Stimulated activated CD4-positive, alpha-beta T cell treated with anti-CD3 and anti-CD28 coated beads, Interleukin-2, amount 100 ng/mL, for 48 hours (primary cell): Measurements from ENCODE around the gene EXOC3L4.
"Not testable (repeated sequence)": the region's sequence is repeated elsewhere in the genome, so short reads cannot be mapped to it uniquely, and the experiment has no call there.

Experiments
- DNase-seq, 2 donors: peaks; one replicate each; pipeline ENCODE4 v3.0.0-alpha.2; 2020

EXOC3L4 gene

DNA sequence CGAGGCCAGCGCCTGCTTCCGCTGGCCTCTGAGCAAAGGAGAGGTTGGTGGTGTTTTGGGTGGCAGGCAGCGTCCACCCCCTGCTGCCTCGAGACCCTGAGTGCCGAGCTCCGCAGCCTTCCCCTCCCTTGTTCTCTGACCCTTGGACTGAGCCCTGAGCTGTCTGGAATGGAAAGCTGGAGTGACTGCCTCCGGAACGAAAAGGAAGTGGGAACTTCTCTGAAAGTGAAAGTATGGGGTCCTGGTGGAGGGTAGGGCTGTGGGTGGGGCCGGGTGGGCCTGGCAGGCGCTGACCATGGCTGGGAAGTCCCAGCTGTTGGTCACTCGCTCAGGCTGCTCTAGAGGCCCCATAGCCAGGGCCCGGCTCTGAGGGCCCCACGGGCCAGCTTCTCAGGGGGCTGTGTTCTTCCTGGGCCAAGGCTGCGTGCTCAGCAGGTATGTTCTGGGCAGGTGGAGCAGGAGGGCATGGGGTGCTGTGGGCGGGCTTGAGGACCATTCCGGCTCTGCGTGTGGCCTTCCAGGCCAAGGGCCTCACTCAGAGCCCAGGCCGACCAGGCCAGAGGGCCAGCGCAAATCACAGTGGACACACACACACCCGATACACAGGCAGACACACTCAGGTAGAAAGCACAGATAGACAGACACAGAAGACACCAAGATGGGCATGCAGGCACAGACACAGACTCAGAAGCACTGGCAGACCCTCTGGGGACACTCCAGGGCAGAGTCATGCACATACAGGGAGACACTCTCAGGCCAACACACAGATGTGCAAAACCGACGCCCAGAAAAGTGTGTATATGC lies at the start of gene EXOC3L4:
EXOC3L4 (plus strand) TSS at position 320 of the 804 bp plus-strand sequence. CDS start 5,495 bp downstream, outside the sequence.
- no peak for DNase-seq

DNA sequence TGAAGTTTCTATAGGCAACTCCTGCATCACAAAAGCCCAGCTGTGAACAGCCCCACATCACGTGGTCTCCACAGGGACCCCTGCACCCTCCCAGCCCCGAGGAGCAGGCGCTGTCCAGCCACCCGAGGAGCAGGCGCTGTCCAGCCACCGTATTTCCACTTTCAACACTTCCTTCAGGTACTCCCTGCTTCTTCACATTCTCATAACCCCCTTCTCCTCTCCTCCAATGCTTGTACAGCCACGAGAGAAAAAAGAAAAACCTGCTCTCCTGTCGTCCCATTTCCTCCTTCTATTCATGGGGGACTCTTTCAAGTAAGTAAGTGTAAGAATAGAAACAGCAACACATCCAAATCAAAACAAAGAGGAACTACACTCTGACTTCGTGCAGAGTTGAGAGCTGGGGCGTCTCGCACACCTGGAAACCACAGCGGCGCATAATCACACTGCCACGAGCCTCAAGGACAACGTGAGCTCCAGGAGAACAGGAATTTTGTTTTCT lies 49.1 kb upstream of the EXOC3L4 start:
- no peak for DNase-seq

DNA sequence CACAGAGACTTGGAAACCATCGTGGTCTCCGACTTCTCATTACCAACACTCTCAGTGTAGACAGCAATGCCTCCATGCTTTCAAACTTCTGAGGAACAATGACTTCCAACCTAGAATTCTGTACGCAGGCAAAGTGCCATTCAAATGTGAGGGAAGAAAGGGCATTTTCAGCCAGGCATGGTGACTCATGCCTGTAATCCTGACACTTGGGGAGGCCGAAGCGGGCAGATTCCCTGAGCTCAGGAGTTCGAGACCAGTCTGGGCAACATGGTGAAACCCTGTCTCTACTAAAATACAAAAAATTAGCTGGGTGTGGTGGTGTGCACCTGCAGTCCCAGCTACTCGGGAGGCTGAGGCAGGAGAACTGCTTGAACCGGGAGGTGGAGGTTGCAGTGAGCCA lies 47.1 kb upstream of the EXOC3L4 start:
- DNase-seq: not testable (repeated sequence)

DNA sequence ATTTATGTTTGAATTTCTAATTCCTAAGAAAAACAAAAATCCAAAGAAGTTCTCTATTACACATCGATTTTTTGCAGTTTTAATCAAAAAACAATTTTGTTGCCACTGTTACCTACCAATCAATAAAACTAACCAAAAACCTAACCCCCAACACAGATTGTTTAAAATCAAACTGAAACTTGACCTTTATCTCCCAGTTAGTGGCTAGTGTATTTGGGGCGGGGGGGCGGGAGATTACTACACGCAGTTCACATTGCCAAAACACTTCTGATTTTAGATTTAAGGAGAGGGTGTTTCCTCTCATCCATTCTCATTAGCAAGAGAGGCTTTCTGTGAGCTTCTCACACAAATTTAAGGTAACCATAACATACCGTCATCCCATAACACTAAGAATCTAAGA lies 43.6 kb upstream of the EXOC3L4 start:
- no peak for DNase-seq

DNA sequence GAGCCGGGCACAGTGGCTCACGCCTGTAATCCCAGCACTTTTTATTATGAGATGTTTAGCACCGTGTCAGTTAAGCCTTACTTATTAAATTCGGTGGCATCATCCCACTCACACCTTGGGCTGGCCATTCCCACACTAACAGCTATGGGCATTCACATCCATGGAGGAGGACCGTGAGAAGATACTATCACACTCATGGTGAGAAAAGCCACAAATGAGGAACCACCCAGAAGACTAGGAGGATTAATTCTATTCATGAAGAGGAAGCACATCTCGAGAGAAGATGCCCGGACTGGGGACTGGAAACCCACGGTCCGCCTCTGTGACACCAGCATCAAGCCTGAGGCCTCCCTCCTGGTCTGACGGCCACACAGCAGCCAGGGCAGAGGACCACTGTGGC lies 42.1 kb upstream of the EXOC3L4 start:
- DNase-seq: no peak

DNA sequence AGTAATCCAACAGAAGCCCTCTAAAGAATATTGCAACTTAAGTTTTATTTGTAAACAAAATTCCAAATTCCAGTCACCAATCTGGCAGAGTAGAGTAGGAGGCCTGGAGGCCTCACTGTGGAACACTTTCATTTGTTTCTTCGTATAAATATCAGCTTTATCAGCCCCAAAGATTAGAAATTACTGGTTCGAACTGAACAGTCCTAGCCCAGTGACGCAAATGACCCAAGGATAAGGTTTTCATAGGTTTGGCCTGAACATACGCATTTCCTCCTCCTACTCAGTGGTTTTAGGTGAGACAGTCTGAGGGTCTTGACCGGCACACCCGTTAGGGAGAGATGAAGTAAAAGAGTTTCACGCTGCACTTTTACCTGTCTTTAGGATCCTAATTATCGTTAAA lies 38.8 kb upstream of the EXOC3L4 start:
- DNase-seq: no peak

DNA sequence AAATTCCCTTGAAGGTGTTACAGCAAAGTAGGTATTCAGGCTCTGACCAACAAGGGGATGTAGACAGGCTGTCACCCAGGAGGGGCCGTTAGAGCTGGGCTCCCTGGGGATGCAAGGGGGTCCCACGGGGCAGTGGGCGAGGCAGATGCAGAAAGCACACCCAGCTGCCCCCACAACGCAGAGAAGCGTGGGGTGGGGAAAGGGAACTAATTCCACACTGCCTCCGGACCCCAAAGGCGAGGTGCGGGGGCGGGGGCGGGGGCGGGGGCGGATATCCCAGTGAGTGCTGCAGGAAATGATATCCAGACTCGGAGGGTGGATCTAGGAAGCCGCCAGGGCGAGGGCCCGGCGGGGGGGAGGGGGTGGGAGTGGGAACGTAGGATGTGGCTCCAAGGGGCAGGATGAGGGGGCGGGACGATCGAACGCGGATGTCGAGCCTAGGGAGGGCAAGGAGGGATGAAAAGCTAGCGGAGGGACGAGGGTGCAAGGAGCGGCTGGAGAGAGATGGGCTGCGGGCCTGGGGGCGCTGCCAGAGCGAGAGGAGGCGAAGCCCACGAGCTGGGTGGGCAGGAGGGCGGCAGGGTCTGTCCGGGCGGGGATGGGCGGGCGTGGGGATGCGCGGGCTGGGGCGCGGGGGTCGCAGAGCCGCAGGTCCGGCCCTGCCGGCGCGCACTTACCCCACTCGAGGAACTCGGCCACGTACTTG lies 38.0 kb upstream of the EXOC3L4 start:
- no peak for DNase-seq

DNA sequence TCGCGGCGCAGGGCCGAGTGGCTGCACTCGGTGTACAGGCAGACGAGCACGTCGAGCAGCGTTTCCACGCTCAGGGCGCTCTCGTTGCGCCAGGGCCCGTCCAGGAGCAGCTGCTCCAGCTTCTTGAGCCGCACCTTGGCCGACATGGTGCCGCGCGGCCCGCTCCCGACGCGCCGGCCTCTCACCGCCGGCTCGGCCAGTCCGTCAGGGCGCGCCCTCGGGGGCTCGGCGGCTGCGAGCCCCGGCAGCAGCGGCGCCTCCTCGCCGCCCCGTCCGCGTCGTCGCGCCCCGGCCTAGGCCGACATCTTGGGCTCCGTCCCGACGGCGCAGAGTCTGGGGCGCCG lies 37.5 kb upstream of the EXOC3L4 start:
- no peak for DNase-seq

DNA sequence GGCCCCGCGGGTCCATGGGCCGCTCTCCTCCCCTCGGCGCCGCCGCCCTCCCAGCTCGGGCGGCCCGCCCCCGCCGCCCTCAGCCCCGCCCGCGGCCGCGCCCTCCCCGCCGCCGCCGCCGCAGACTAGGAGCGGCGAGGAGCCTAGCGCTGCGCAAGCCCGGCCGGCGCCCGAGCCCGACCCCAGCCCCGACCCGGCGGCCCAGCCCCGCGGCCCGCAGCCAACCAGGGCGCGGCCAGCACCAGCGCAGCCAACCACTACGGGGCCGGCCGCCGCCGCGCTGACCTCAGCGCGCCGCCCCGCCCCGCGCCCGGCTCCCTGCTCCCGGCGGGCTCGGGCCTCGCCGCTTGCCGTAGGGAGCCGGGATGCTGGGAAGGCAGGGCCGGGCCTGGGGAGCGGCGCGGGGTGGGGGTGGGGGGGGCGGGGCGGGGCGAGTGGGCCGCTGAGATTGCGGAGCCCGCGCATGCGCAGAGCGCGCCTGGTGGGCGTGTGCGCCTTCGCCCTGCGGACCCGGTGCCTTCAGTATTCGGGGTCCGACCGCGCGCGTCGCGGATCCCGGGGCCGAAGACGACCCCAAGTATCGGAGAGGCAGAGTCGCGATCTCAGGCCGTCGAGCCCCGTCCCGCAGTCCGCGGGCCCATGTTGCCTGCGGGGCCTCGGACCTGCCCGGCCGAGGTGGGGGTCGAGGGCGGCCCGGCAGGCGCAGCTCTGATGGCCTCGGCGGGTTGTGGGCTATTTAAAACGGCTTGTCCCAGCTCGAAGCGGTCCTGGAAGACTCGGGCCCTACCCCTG lies 37.0 kb upstream of the EXOC3L4 start, which contains the start of gene CDC42BPB:
CDC42BPB (minus strand) TSS at position 178 of the 792 bp plus-strand sequence. CDS start 376 bp downstream, outside the sequence.
- DNase-seq: peak; percentile 43 to 48

DNA sequence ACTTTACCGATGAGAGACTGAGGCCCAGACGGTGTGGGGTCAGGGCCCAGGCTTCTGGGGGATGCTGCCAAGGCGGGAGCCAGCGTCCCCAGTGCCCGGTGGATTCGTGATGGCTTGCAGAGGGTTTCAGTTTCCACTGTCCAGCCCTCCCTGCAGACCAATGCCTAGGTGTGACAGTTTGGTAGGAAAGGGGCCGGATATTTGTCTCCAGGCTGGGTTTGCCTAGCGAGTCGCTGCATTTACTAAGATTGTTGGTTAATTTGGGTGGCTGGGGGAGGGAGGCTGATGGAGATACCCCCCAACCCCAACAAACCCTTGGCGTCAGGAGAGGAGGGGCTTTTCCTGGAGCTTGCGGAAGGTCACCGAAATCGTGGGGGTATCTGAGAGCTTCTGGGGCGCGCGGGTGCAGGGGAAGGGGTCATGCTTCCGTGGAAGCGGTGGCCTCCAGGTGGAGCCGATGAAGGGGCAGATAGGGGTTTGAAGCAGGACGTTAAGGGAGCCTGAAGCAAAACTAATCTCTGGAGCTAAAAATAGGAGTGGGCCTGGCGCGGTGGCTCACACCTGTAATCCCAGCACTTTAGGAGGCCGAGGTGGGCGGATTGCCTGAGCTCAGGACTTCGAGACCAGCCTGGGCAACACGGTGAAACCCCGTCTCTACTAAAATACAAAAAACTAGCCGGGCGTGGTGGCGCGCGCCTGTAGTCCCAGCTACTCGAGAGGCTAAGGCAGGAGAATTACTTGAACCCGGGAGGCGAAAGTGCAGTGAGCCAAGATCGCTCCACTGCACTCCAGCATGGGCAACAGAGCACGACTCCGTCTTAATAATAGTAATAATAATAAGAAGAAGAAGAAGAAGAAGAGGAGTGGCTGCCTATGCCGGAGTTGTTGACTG lies 36.1 kb upstream of the EXOC3L4 start:
- DNase-seq: no peak

DNA sequence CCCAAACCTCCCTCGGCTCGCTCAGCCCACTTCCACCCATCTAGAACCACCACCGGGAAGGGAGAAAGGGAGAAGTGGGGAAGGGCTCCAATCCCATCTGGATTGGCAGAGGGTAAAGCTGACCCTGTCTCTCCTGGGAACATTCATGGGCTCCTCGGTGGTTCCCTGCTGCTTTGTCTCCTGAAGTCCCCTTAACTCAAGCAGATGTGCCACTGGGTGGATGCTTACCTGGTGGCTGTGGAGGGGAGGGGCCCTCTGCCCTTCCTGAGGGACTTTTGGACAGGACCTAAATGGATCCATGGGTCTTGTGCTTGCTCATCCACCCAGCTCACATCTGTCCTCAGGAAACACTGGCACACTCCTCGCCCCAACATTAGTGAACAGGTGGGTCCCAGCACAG lies 35.0 kb upstream of the EXOC3L4 start:
- no peak for DNase-seq

DNA sequence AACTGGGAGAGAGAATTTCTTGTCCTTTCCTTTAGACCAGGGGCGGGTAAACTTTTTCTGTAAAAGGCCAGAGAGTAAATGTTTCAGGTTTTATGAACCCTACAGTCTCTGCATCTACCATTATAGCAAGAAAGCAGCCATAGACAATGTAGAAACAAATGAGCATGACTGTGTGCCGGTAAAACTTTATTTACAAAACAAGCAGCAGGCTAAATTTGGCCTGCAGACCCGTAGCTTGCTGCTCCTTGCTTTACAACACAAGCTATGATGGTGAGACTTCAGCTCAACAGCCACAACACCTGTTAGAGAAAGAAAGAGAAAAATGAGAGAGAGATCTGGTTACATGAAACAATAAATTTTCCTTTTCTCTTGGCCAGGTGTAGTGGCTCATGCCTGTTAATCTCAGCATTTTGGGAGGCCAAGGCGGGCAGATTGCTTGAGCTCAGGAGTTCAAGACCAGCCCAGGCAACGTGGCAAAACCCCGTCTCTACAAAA lies 33.0 kb upstream of the EXOC3L4 start:
- no peak for DNase-seq

DNA sequence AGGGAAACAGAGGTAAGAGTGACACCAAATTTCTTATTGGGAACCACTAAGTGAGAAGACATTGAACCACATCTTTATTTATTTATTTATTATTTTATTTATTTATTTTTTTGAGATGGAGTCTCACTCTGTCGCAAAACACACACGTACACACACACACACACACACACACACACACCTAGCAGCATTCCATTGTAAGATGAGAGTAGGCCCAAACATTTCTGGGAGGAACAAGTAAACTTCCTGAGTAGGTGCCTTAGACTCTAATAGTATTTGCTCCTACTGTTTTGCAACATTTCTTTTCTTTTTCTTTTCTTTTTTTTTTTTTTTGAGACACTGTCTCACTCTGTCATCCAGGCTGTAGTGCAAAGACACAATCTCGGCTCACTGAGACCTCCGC lies 30.1 kb upstream of the EXOC3L4 start:
- DNase-seq: no peak

DNA sequence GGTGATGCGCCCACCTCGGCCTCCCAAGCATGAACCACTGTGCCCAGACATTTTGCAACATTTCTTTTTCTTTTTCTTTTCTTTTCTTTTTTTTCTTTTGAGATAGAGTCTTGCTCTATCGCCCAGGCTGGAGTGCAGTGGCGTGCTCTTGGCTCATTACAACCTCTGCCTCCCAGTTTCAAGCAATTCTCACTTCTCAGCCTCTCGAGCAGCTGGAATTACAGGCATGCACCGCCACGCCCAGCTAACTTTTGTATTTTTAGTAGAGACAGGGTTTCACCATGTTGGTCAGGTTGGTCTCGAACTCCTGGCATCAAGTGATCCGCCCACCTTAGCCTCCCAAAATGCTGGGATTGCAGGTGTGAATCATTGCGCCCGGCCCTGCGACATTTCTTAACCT lies 29.5 kb upstream of the EXOC3L4 start:
- DNase-seq: no peak

DNA sequence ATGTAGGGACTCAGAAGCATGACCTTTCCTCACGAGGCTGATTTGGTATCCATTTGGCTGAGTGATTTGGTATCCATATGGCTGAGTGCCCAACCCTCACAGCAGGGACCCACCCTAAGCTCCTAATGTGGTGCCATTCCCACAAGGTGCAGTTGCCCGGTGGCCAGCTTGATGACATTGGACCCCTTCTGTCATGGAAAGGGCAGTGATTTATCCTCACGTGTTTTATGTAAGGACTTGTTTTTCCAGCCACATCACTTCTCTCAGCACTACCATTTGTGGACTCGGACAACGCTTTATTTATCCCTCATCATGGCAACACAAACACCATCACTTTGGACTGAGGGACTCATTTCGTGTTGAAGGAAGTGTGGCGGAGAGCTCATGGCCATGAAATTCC lies 28.7 kb upstream of the EXOC3L4 start:
- DNase-seq: no peak

DNA sequence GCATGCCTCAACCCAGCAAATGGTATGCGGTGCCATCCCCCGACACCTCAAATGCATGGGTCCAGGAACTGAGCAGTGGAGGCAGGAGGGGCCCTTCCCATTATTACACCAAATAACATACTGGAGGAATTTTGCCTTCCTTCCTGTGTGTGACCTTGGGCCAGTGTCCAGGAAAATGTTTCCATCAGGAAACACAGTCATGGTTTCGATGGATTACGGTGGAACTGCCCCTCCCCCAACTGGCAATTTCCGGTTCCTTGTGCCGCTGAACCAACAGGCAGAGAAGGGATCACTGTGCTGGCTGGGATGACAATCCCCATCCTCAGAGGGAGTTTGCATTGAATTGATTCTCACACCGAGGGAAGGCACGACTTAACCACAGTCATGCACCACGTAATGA lies 28.1 kb upstream of the EXOC3L4 start:
- DNase-seq: no peak

DNA sequence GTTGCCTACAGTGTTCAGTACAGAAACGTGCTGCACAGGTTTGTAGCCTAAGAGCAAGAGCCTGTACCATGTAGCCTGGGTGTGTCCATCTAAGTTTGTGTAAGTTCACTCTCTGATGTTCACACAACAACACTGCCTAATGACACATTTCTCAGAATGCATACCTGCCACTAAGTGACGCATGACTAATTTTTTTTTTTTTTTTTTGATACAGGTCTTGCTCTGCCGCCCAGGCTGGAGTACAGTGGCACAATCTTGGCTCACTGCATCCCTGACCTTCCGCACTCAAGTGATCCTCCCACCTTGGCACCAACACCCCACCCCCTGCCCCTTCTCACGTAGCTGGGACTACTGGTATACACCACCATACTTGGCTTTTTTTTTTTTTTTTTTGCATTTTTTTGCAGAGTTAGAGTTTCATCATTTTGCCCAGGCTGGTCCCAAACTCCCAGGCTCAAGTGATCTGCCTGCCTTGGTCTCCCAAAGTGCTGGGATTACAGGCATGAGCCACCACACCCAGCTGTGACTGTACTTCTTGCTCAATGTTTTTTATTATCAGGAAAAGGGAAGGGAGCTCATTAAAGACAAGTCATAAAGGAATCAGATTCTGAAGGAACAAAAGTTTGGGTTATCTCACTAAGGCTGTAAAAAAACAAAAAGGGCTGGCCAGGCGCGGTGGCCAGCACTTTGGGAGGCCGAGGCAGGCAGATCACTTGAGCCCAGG lies 27.1 kb upstream of the EXOC3L4 start:
- DNase-seq: no peak

DNA sequence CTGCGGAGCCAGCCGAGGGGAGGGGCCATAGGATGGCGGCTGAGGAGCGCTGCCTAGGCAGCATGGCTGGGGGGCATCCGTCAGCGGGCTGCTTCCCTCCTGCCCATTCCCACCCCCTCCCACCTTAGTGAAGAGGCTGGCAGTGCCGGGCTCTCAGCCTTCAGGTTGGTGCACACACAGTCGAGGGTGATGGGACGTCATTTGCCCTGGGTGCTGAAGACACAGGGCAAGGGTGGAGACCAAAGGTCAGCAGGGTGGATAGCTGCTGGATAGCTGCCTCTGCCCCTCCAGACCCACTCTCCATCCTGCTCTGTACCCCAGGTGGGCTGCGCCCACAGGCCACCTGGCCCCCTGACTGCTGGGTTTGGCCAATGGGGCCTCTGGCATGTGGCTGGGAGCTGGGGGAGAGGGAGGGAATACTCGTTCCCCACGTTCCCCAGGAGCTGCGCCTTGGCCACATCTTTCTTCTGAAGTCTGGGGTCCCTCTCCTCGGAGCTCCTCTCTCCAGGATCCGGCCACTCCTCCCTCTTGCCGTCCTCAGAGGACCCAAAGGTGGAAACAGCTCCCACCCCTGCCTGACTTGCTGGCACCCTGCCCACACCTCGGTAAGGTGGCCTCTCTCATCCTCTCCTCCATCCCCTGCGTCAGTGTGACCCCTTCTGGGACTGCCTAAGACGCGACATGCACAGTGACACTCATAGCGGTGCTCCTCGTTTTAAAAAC lies 26.0 kb upstream of the EXOC3L4 start:
- DNase-seq: no peak

DNA sequence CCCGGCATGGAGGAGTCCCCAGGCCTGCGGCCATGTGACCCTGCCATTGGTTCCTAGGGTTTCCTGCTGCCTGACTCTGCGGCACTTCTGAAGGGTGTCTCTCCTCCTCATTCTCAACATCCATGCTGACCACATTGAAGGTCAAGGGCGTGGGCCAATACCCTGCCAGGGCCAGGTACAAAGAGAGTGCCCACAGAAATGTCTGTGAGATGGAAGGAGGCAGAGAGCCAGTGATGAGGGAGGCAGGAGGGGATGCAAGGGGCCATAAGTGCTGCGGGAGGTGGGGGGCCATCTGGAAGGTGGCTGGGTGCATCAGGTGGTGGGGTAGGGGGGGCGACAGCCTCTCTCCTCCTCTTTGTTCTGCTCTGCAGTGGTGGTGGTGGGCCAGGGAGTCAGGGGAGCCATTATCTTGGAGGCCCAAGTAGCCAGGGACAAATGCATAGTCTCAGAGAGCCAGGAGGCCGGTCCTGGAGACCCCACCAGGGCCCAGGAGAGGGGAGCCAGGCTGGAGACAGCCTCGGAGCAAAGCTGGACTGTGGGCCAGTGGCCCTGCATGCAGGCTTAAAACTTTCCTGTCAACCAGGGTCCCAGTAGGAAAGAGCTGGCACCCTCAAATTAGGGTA lies 24.2 kb upstream of the EXOC3L4 start:
- DNase-seq: no peak

DNA sequence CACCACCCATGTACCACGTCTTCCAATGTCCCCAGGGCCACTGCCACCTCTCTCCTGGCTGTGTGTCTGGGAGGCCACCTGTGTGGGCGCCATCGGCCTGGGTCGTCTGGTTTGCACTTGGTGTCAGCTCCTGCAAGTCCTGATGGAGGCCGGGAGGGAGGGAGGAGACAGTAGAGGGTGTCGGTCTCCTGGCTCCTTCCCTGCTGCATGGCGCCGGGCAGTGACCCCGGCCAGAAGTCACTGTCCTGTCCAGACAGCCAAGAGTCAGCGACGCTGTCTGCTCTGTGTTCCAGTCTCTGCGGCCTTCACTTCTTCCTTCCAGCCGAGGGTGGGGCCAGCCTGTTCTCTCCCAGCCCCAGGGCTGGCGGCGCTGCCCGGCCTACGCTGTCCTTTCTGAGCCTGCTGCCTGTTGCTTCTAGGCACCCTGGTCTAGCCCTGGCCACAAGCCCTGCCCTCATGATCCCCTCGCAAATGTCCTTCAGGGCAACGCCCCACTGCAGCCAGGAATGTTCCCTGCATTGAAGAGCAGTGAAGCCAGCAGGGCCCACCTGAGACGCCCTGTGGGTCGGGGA lies 23.5 kb upstream of the EXOC3L4 start:
- DNase-seq: no peak
